IMR-90 (cell line): Measurements from ENCODE around the gene DOCK1. TPM values are rescaled to one million over a fixed set of nuclear protein-coding genes. Genes with fewer than 3 reads are reported as not detected.

Experiments
- ATAC-seq: fragments of 200-7000 bp; cut with Tn5 transposase; 2 replicates; pipeline ENCODE4 v1.9.1; 2020; ENCODE audit warnings: low read depth, mild to moderate bottlenecking, moderate library complexity
- BruUV-seq: library from RNA; stranded (reverse); fragments of 400-500 nt; replicated peaks from 2 replicates; lab custom pipeline; 2021; lab: Mats Ljungman, UMichigan
- CTCF ChIA-PET: fragments of 300-600 bp; formaldehyde crosslinking; extraction: SDS; loops from one replicate; lab custom pipeline; 2021; ENCODE audit warnings: antibody characterized with exemption; lab: Yijun Ruan, JAX
- POLR2A ChIA-PET: fragments of 300-600 bp; sonication (Branson Sonifier 250); formaldehyde crosslinking; loops from one replicate; lab custom pipeline; 2022; ENCODE audit warnings: antibody characterized with exemption; ENCODE audit not compliant: unreplicated experiment; lab: Charles Lee
- DNase-seq: peaks from one replicate; pipeline ENCODE4 v3.0.0; 2013
- H2AFZ ChIP-seq: replicated peaks from 2 replicates; pipeline ENCODE3; 2013; ENCODE audit warnings: low read length, mild to moderate bottlenecking; ENCODE audit not compliant: poor library complexity
- H2AK5ac ChIP-seq: 2 replicates; pipeline ENCODE4 v1.6.1; 2013; ENCODE audit warnings: low read depth, low read length, inconsistent platforms
- H2AK9ac ChIP-seq: replicated peaks from 2 replicates; pipeline ENCODE3; 2013; ENCODE audit warnings: mild to moderate bottlenecking, low read depth, low read length, moderate library complexity; ENCODE audit not compliant: poor library complexity
- H2BK120ac ChIP-seq: 2 replicates; pipeline ENCODE4 v1.6.1; 2013; ENCODE audit warnings: low read depth, low read length, inconsistent platforms
- H2BK15ac ChIP-seq: 3 replicates; pipeline ENCODE4 v1.6.1; 2013; ENCODE audit warnings: low read depth, low read length, inconsistent platforms
- H2BK20ac ChIP-seq: 2 replicates; pipeline ENCODE4 v1.6.1; 2013; ENCODE audit warnings: low read depth, mild to moderate bottlenecking, inconsistent platforms, low read length, moderate library complexity
- H2BK5ac ChIP-seq: 2 replicates; pipeline ENCODE4 v1.6.1; 2013; ENCODE audit warnings: mild to moderate bottlenecking, low read depth, low read length, inconsistent platforms; ENCODE audit not compliant: poor library complexity, severe bottlenecking
- H3K14ac ChIP-seq: replicated peaks from 2 replicates; pipeline ENCODE4 v1.6.1; 2013; ENCODE audit warnings: low read depth, low read length, inconsistent platforms
- H3K18ac ChIP-seq: 2 replicates; pipeline ENCODE4 v1.6.1; 2013; ENCODE audit warnings: low read depth, low read length, control low read depth
- H3K23ac ChIP-seq: 2 replicates; pipeline ENCODE4 v1.6.1; 2013; ENCODE audit warnings: low read depth, low read length, inconsistent platforms
- H3K27ac ChIP-seq: 2 replicates; pipeline ENCODE4 v1.5.1; 2013; ENCODE audit warnings: mild to moderate bottlenecking, control low read depth, low read length; ENCODE audit not compliant: insufficient read depth
- H3K27me3 ChIP-seq: 2 replicates; pipeline ENCODE4 v1.6.1; 2013; ENCODE audit warnings: low read length; ENCODE audit not compliant: control insufficient read depth, insufficient read depth
- H3K36me3 ChIP-seq: 2 replicates; pipeline ENCODE4 v1.6.1; 2013; ENCODE audit warnings: low read length, mixed read lengths; ENCODE audit not compliant: control insufficient read depth, insufficient read depth
- H3K4ac ChIP-seq: 2 replicates; pipeline ENCODE4 v1.6.1; 2013; ENCODE audit warnings: low read depth, low read length, inconsistent platforms
- H3K4me1 ChIP-seq: 2 replicates; pipeline ENCODE4 v1.6.1; 2013; ENCODE audit warnings: low read length, mixed read lengths; ENCODE audit not compliant: control insufficient read depth, insufficient read depth
- H3K4me2 ChIP-seq: 2 replicates; pipeline ENCODE4 v1.6.1; 2013; ENCODE audit warnings: low read depth, mild to moderate bottlenecking, control low read depth, low read length, moderate library complexity
- H3K4me3 ChIP-seq: 2 replicates; pipeline ENCODE4 v1.5.1; 2013; ENCODE audit warnings: low read depth, mild to moderate bottlenecking, control low read depth, low read length, moderate library complexity; ENCODE audit not compliant: insufficient read depth
- H3K56ac ChIP-seq: 2 replicates; pipeline ENCODE4 v1.6.1; 2013; ENCODE audit warnings: low read length, inconsistent platforms; ENCODE audit not compliant: insufficient read depth; ENCODE audit errors: extremely low read depth
- H3K79me1 ChIP-seq, 2 experiments: 2 replicates each; pipeline ENCODE4 v1.6.1; 2013; ENCODE audit warnings: low read length in 2 of 2, inconsistent platforms in 1 of 2, low read depth in 1 of 2
- H3K9ac ChIP-seq: 2 replicates; pipeline ENCODE4 v1.6.1; 2013; ENCODE audit warnings: low read depth, low read length, control low read depth
- H3K9me1 ChIP-seq: 2 replicates; pipeline ENCODE4 v1.6.1; 2013; ENCODE audit warnings: low read length, inconsistent platforms; ENCODE audit not compliant: insufficient read depth
- H3K9me3 ChIP-seq: 2 replicates; pipeline ENCODE4 v1.6.1; 2013; ENCODE audit warnings: low read length; ENCODE audit not compliant: control insufficient read depth, insufficient read depth
- H4K20me1 ChIP-seq: 2 replicates; pipeline ENCODE4 v1.6.1; 2013; ENCODE audit warnings: low read length, inconsistent platforms; ENCODE audit not compliant: insufficient read depth
- H4K5ac ChIP-seq: 2 replicates; pipeline ENCODE4 v1.6.1; 2013; ENCODE audit warnings: mild to moderate bottlenecking, low read depth, low read length, control low read depth
- H4K8ac ChIP-seq, 2 experiments: 2 replicates each; pipeline ENCODE4 v1.6.1; 2013; ENCODE audit warnings: low read depth in 2 of 2, low read length in 2 of 2, control low read depth in 1 of 2, inconsistent platforms in 1 of 2
- H4K91ac ChIP-seq: 2 replicates; pipeline ENCODE4 v1.6.1; 2013; ENCODE audit warnings: low read depth, low read length, inconsistent platforms; ENCODE audit not compliant: insufficient read depth
- CHD1 ChIP-seq: IDR thresholded peaks from 2 replicates; pipeline ENCODE4 v1.6.1; 2012; ENCODE audit warnings: low read depth, low read length, improper control_type of control experiment
- MXI1 ChIP-seq: IDR thresholded peaks from 2 replicates; pipeline ENCODE4 v1.6.1; 2012; ENCODE audit warnings: low read depth, mild to moderate bottlenecking, low read length, moderate library complexity, borderline replicate concordance
- NFE2L2 ChIP-seq: fragments of 150-350 bp; IDR thresholded peaks from 2 replicates; pipeline ENCODE4 v1.6.1; 2016; ENCODE audit warnings: low read depth, mild to moderate bottlenecking, low read length
- WGBS, 2 experiments: methylation state at CpG; one replicate each; pipeline versions ENCODE4 v1.1.5 to v1.1.7; 2013; ENCODE audit warnings: missing lambda C conversion rate in 2 of 2; ENCODE audit not compliant: insufficient read length in 1 of 2; ENCODE audit errors: extremely low coverage in 2 of 2; 5-methylcytosine and 5-hydroxymethylcytosine counted together
- dilution Hi-C: fragments of 300-500 bp; cut with HindIII; formaldehyde crosslinking; loops from one replicate; pipeline ENCODE4 v1.14.3; 2018; ENCODE audit warnings: low sequenced_read_pairs; ENCODE audit not compliant: unreplicated experiment
- in situ Hi-C: fragments of 300-500 bp; cut with MboI; formaldehyde crosslinking; loops from 3 replicates; pipeline ENCODE4 v1.14.3; 2019; ENCODE audit warnings: low sequenced_read_pairs, inconsistent platforms, mixed read lengths
- intact Hi-C: fragments of 100-400 bp; cut with micrococcal nuclease; formaldehyde crosslinking; loops from 2 replicates; pipeline ENCODE4 v1.10.0; 2022
- polyA plus RNA-seq, 3 experiments: library from polyadenylated mRNA; depleted of rRNA; stranded (reverse); fragments of >200 nt; gene quantifications; 2 replicates each; pipeline ENCODE4 v1.2.3, GENCODE V29; 2012; ENCODE audit warnings: low replicate concordance in 1 of 3
- total RNA-seq: library from RNA; depleted of rRNA; stranded (reverse); fragments of >200 nt; gene quantifications from 2 replicates; pipeline ENCODE4 v1.2.3, GENCODE V29; 2012
- TF ChIP-seq, protein P1 (sequence below): fragments of 150-350 bp; IDR thresholded peaks from 2 replicates; pipeline ENCODE4 v1.6.1; 2016; ENCODE audit warnings: low read depth, mild to moderate bottlenecking, low read length, moderate library complexity, borderline replicate concordance

The DOCK1 gene
- total and polyA plus RNA-seq, 2 of the 4 experiments (the other 2 are of a cell fraction), result 28.2 to 71.0 TPM

DNA sequence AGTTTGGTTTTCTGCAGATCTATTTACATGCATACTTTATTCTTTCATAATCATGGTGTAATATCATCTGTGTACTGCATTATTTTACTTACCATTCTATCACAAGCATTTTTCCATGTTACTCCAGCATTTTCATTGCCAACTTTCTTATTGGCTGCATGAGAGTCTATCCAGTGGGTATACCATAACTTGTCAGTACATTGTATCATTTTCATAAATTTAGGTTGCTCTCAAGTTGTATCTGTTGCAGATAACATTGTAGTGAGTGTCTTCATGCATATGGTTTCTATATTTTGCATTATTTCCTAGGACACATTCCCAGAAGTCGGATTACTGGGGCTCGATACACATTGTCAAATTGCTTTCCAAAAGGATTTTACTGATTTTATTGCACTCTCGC is 378.3 kb downstream of the DOCK1 start:
- no peak overlapping the region for H2BK20ac ChIP-seq
- H4K8ac ChIP-seq, result no peak overlapping the region
- H3K27ac ChIP-seq, result no peak overlapping the region
- peaks cover 3% of the 10 kb centered on the region for H3K4me1 ChIP-seq
- H3K56ac ChIP-seq, result no peak overlapping the region
- H3K4ac ChIP-seq, result no peak overlapping the region
- H2BK120ac ChIP-seq, result no peak overlapping the region
- no peak overlapping the region for H4K5ac ChIP-seq
- no peak overlapping the region for H3K14ac ChIP-seq
- no peak overlapping the region for H3K4me3 ChIP-seq
- in situ Hi-C loops, result no loop called here
- H3K9me1 ChIP-seq, result peaks cover 16% of the 10 kb centered on the region
- no peak overlapping the region for H2BK5ac ChIP-seq
- no TSS peak for BruUV-seq
- H3K18ac ChIP-seq, result no peak overlapping the region
- peaks cover 3 to 11% of the 10 kb centered on the region in 2 experiments; a peak in 2 of 4 replicates for H3K79me1 ChIP-seq
- no peaks in the 10 kb centered on the region for H3K27me3 ChIP-seq
- H2AK5ac ChIP-seq, result no peak overlapping the region
- dilution Hi-C loops, result no loop called here
- intact Hi-C loops, result no loop called here
- DNase-seq (no peak), ATAC-seq (no peak; the same call in 1 of the 2 replicates)
- no CpG with 5 or more reads among the region's 3 CpGs for WGBS, 2 experiments
- H2AK9ac ChIP-seq, result no peak overlapping the region
- peaks cover 11% of the 10 kb centered on the region for H3K36me3 ChIP-seq
- H3K9ac ChIP-seq, result no peak overlapping the region
- H2BK15ac ChIP-seq, result no peak overlapping the region
- TF ChIP-seq, protein P1, sequence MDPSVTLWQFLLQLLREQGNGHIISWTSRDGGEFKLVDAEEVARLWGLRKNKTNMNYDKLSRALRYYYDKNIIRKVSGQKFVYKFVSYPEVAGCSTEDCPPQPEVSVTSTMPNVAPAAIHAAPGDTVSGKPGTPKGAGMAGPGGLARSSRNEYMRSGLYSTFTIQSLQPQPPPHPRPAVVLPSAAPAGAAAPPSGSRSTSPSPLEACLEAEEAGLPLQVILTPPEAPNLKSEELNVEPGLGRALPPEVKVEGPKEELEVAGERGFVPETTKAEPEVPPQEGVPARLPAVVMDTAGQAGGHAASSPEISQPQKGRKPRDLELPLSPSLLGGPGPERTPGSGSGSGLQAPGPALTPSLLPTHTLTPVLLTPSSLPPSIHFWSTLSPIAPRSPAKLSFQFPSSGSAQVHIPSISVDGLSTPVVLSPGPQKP, result no peak
- TF ChIP-seq MXI1 (no peak), NFE2L2 (no peak), CHD1 (no peak)
- no peak overlapping the region for H4K91ac ChIP-seq
- H4K20me1 ChIP-seq, result peaks cover 9% of the 10 kb centered on the region
- no peak overlapping the region for H3K4me2 ChIP-seq
- H2AFZ ChIP-seq, result no peak overlapping the region
- ChIA-PET CTCF (no interaction called here), POLR2A (no interaction called here)
- no peaks in the 10 kb centered on the region; the same call in 1 of the 2 replicates for H3K9me3 ChIP-seq
- H3K23ac ChIP-seq, result no peak overlapping the region
